ENCODE results near the gene SLC16A3. TPM values are rescaled to one million over a fixed set of nuclear protein-coding genes. Genes with fewer than 3 reads are reported as not detected.

SLC16A3 gene
- total RNA-seq, 2 experiments from 2014 or later: 115 to 130 TPM

DNA sequence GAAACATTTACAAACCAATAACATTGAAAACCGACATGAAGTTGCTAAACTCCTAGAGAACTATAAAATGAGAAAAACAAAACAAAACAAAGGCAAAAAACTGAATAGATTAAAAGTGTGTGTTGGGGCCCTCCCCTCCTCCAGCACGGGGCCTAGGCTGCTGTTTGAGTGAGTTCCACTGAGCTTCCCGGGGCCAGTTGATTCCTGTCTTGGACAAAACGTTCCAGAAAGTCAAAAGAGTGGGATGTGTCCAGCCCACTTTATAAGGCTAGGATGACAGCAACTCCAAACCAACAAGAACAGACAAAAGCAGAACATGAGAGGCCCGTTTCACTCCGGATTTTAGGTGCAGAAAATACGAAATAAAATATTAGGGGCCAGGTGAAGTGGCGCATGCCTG is 56.3 kb downstream of the SLC16A3 start:
- POLR2A ChIA-PET: no interaction called here
- CTCF ChIA-PET: interaction anchor here (1.0 to 1.1 kb wide), 3 partner anchors 12 to 129 kb away, joined by 3 read pairs; no protein-coding TSS in a partner anchor

DNA sequence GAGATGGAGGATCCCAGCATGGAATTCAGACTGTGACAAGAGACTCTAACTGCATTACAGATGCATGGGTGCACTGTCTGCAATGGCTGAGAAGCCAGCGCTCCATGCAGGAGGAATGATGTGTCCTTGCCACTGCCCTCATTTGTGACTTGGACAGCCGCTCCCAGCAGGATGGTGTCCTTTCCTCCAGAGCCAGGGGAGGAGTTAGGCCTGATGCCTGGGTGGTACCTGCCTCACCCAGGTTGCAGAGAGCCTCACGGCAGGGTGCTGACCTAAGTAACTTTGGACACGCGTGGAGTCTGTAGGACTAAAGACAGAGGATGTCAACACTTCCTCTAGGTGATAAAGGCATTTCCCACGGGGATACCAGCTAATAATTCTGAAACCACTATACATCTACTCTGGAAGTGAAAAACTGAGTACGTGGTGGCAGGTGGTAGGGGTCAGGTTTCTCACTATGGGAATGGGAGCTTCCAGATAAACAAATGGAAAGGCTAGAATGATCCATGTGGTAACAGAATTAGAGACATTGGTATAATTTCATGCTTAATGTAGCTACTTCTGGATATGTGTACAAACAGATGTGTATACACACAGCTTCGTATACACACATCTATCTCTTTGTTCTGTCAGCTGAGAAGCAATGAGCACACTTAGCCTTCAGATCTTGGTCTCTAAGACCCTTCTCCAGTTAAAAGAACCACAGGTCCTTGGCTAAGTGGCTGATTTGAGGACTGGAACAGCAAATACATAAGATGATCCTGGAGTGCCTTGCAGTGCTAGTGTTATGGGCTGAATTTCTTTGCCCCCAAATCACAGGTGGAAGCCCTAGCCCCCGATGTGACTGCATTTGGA is 58.4 kb downstream of the SLC16A3 start:
- POLR2A ChIA-PET: no interaction called here
- CTCF ChIA-PET: interaction anchor here (0.5 kb wide), 1 partner anchor 23 kb away, joined by 3 read pairs; no protein-coding TSS in a partner anchor

DNA sequence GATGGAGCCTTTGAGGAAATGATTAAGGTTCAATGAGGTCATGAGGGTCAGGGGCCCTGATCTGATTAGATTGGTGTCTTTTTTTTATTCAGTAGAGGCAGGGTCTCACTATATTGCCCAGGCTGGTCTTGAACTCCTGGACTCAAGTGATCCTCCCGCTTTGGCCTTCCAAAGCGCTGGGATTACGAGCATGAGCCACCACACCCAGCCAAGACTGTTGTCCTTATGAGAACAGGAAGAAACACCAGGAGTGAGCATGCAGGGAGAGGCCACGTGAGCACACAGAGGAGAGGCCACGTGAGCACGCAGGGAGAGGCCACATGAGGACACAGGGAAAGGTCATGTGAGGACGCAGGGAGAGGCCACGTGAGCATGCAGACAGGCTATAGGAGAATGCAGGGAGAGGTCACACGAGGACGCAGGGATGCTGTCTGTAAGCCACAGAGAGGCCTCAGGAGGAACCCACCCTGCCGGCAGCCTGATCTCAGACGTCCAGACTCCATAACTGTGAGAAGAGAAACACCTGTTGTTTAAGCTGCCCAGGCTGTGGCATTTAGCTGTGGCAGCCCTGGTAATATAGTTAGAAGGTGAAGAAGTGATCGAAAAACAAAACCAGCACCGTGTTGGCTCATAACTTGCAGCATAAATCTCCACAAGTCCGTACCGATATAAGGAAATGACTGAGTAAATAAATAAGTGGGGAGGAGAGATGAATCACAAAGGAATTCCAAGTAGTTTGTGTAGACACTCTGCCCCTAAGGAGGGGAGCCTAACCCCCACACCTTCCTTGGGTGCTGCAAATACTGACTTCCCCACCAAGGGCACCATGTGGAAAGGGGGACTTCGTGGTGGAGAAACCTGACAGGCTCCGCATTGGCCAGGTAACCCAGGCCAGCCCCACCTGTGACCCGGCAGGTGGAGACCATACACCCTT is 59.3 kb downstream of the SLC16A3 start:
- ChIA-PET POLR2A (no interaction called here), CTCF (interaction anchor here (0.5 kb wide), 1 partner anchor 23 kb away, joined by 3 read pairs; no protein-coding TSS in a partner anchor)

Other genes starting within 250 kb of the SLC16A3 start
- 100 to 1,000 TPM; 154 to 158 TPM for gene CENPX, start 206.2 kb upstream of the SLC16A3 start, total RNA-seq
- gene LRRC45, start 205.7 kb upstream of the SLC16A3 start, total RNA-seq: 10 to 100 TPM; 30.2 to 31.3 TPM
- gene RAC3, start 197.4 kb upstream of the SLC16A3 start, total RNA-seq: 1 to 10 TPM; 5.1 TPM
- gene DCXR, start 191.3 kb upstream of the SLC16A3 start, total RNA-seq: 100 to 1,000 TPM; 119 to 129 TPM
- gene RFNG, start 177.2 kb upstream of the SLC16A3 start, total RNA-seq: 10 to 100 TPM; 16.7 to 18.3 TPM
- gene GPS1, start 177.1 kb upstream of the SLC16A3 start, total RNA-seq: 100 to 1,000 TPM; 118 TPM
- 100 to 1,000 TPM; 187 to 195 TPM for gene DUS1L, start 163.2 kb upstream of the SLC16A3 start, total RNA-seq
- 100 to 1,000 TPM; 302 to 305 TPM for gene FASN, start 130.8 kb upstream of the SLC16A3 start, total RNA-seq
- 10 to 100 TPM; 69.8 to 73.0 TPM for gene CCDC57, start 16.2 kb upstream of the SLC16A3 start, total RNA-seq
- 100 to 1,000 TPM; 128 to 129 TPM for gene CSNK1D, start 44.7 kb downstream of the SLC16A3 start, total RNA-seq
- gene CD7, start 88.6 kb downstream of the SLC16A3 start, total RNA-seq: 100 to 1,000 TPM; 284 to 295 TPM
- gene SECTM1, start 104.7 kb downstream of the SLC16A3 start, total RNA-seq: under 1 TPM; 0.80 to 0.84 TPM
- not detected for gene TEX19, start 130.2 kb downstream of the SLC16A3 start, total RNA-seq
- gene UTS2R, start 142.7 kb downstream of the SLC16A3 start, total RNA-seq: not detected
- 10 to 100 TPM; 24.4 to 25.0 TPM for gene HEXD, start 189.3 kb downstream of the SLC16A3 start, total RNA-seq
- 10 to 100 TPM; 27.5 to 29.2 TPM for gene OGFOD3, start 189.5 kb downstream of the SLC16A3 start, total RNA-seq
- gene CYBC1, start 221.7 kb downstream of the SLC16A3 start, total RNA-seq: 100 to 1,000 TPM; 197 to 201 TPM
- gene NARF, start 229.7 kb downstream of the SLC16A3 start, total RNA-seq: 10 to 100 TPM; 71.5 to 78.9 TPM

All from activated CD8-positive, alpha-beta memory T cell treated with anti-CD3 and anti-CD28 coated beads for 36 hours (primary cell).